Measurements from ENCODE around the gene ZNF513. TPM values are rescaled to one million over a fixed set of nuclear protein-coding genes. Genes with fewer than 3 reads are reported as not detected.
A peak's percentile ranks its signal among the peaks of the same experiment; 100 is the strongest.

The ZNF513 gene, protein sequence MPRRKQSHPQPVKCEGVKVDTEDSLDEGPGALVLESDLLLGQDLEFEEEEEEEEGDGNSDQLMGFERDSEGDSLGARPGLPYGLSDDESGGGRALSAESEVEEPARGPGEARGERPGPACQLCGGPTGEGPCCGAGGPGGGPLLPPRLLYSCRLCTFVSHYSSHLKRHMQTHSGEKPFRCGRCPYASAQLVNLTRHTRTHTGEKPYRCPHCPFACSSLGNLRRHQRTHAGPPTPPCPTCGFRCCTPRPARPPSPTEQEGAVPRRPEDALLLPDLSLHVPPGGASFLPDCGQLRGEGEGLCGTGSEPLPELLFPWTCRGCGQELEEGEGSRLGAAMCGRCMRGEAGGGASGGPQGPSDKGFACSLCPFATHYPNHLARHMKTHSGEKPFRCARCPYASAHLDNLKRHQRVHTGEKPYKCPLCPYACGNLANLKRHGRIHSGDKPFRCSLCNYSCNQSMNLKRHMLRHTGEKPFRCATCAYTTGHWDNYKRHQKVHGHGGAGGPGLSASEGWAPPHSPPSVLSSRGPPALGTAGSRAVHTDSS
- total RNA-seq (2021; ENCODE audit: unreplicated experiment), result 12.8 TPM
- 11.2 and 13.2 TPM in 2 replicates for polyA plus RNA-seq (2012)
- Bru-seq, nascent RNA, result percentile 63 among the genes with signal in this experiment
- percentile 65 among the genes with signal in this experiment for BruChase-seq, experiment 1, labeled RNA remaining after a 6-hour chase
- BruChase-seq, experiment 2, labeled RNA remaining after a 2-hour chase, result percentile 77 among the genes with signal in this experiment
- long read RNA-seq, transcript ZNF513-201 (4 exons, 2,139 nt), result major isoform, 19 of 36 reads
- long read RNA-seq, partial matches to known transcripts, result 6 of 36 reads
- long read RNA-seq, other reads (novel, unspliced or antisense), result 11 of 36 reads

DNA sequence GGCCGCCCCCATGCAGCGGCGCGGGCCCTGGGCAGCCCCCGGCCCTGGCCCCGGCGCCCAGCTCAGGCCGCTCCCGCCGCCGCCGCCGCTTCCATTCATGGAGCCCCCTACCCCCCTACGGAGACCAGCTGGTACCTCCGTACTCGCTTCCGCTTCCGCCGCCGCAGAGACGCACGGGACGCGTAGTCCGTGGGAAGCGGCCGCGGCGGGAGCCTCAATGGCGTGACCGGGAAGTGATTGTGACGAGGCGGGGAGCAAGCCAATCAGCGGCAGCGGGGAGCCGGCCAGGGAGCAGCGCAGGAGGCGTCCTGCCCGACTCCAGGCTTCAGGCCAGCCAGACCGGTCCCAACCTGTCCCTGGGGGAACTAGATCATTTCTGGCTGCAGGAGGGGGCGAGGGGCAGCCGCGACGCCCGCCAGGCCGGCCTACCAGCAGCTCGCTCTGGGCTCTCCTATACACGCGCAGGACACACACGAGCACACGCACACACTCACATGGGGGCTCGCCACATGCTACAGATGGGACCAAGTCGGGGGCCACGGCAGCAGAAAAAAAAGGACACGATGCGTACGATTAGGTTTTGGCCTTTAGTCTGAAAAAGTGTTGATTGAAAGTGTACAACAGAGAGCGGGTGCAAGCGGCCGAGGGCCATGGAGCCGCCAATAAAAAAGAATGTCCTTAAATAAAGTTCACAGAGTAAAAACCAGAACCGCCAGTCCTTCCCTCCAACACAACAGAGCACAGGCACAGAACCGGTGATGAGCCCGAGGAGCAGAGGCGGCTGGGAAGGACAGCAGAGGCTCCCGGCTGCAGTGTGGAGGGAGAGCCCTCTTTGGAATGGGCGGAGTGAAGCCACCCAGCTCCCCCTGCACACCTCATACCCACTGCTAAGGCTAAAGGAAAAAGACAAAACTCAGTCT, at the start of gene ZNF513:
Gene ZNF513, minus strand, starts transcription at position 109 of the 920 bp plus-strand sequence. CDS start 208 bp downstream, outside the sequence.
- DNase-seq (ENCODE audit: low read depth, low spot score) (peak; percentile 76), ATAC-seq (peak; percentile 89)
- no peaks in the 10 kb centered on the region for H3K9me3 ChIP-seq (ENCODE audit: control insufficient read depth in 1 of 2, insufficient read depth in 1 of 2, low read depth in 1 of 2, low read length in 2 of 2)
- H3K9ac ChIP-seq (ENCODE audit: low read length), result peak within 1 kb of the TSS; percentile 80
- peak within 1 kb of the TSS; percentile 99 for H3K4me2 ChIP-seq (ENCODE audit: low read length)
- H3K9me2 ChIP-seq (ENCODE audit: insufficient read depth), result no peaks in the 10 kb centered on the region
- H3K4me1 ChIP-seq (ENCODE audit: control insufficient read depth in 1 of 2, insufficient read depth in 2 of 2, low read length in 2 of 2), result peaks cover 3 to 27% of the 10 kb centered on the region in 2 experiments; a peak in 3 of 4 replicates
- peak within 1 kb of the TSS; percentile 67 for H3K27ac ChIP-seq (ENCODE audit: low read depth, low read length)
- ChIA-PET RAD21 (ENCODE audit: low non-redundant PET in 1 of 2, low total read pairs in 2 of 2, uncharacterized antibody in 2 of 2, unreplicated experiment in 2 of 2) (no interaction called here), CTCF (interaction anchor here (1.5 to 2.2 kb wide), 3 partner anchors 10 to 303 kb away, joined by 5 to 7 read pairs (median 6); partner anchors contain the start of gene EIF2B4), POLR2A (interaction anchor here (1.0 to 1.6 kb wide), 2 partner anchors 10 to 15 kb away, joined by 3 to 6 read pairs; partner anchors contain the start of gene SNX17)
- intact Hi-C loops (cut with micrococcal nuclease), result loop anchor here (1.0 kb wide), 1 partner anchor 11 kb away; the partner anchor contains the start of genes EIF2B4 and SNX17
- H3K36me3 ChIP-seq (ENCODE audit: control insufficient read depth in 1 of 2, insufficient read depth in 2 of 2, low read length in 2 of 2), result peaks cover 38 to 59% of the 10 kb centered on the region in 2 experiments; a peak in 3 of 4 replicates
- H4K20me1 ChIP-seq (ENCODE audit: insufficient read depth), result no peaks in the 10 kb centered on the region
- peak within 1 kb of the TSS; percentile 72 to 80 for H3K4me3 ChIP-seq (replicated peaks in 1 of 2; ENCODE audit: low read depth in 1 of 2, low read length in 2 of 2)
- H3K79me2 ChIP-seq (ENCODE audit: insufficient read depth, low read length), result peaks cover 28% of the 10 kb centered on the region
- H2AFZ ChIP-seq (ENCODE audit: low read depth, low read length, poor library complexity, severe bottlenecking), result no peak within 1 kb of the TSS
- BruUV-seq (replicated peaks), result no TSS peak
- no peaks in the 10 kb centered on the region for H3K27me3 ChIP-seq (ENCODE audit: insufficient read depth, low read length)
- TF ChIP-seq, protein P1, sequence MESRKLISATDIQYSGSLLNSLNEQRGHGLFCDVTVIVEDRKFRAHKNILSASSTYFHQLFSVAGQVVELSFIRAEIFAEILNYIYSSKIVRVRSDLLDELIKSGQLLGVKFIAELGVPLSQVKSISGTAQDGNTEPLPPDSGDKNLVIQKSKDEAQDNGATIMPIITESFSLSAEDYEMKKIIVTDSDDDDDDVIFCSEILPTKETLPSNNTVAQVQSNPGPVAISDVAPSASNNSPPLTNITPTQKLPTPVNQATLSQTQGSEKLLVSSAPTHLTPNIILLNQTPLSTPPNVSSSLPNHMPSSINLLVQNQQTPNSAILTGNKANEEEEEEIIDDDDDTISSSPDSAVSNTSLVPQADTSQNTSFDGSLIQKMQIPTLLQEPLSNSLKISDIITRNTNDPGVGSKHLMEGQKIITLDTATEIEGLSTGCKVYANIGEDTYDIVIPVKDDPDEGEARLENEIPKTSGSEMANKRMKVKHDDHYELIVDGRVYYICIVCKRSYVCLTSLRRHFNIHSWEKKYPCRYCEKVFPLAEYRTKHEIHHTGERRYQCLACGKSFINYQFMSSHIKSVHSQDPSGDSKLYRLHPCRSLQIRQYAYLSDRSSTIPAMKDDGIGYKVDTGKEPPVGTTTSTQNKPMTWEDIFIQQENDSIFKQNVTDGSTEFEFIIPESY (IDR thresholded peaks at IDR 0.05; ENCODE audit: extremely low read depth, insufficient replicate concordance, low read length), result peak; percentile 25
- TF ChIP-seq RAD21 (IDR thresholded peaks at IDR 0.05; ENCODE audit: low read depth) (no peak), ZFX (IDR thresholded peaks at IDR 0.05) (peak; percentile 2; the same call in 1 of the 2 replicates), TCF7L2 (IDR thresholded peaks at IDR 0.05; ENCODE audit: borderline replicate concordance, extremely low read depth, insufficient read depth, insufficient read length) (peak; percentile 92), EGR1 (IDR thresholded peaks at IDR 0.05; ENCODE audit: low read depth) (peak; percentile 68; the same call in 1 of the 2 replicates), CTCF (IDR thresholded peaks at IDR 0.05 in 2 of 3, conservative IDR thresholded peaks at IDR 0.05 in 1 of 3; ENCODE audit: borderline replicate concordance in 1 of 3, insufficient read depth in 1 of 3, low read depth in 2 of 3, low read length in 2 of 3) (no peak), POLR2AphosphoS5 (IDR thresholded peaks at IDR 0.05; ENCODE audit: low read depth, low read length) (peak; percentile 79), POLR2A (IDR thresholded peaks at IDR 0.05; ENCODE audit: borderline replicate concordance, extremely low read depth, insufficient read depth, insufficient read length) (no peak), EZH2 (IDR thresholded peaks at IDR 0.05) (no peak), YY1 (IDR thresholded peaks at IDR 0.05; ENCODE audit: extremely low read depth, insufficient replicate concordance, low read depth, low read length) (peak; percentile 79), EZH2phosphoT487 (IDR thresholded peaks at IDR 0.05; ENCODE audit: borderline replicate concordance) (no peak), SP1 (IDR thresholded peaks at IDR 0.05; ENCODE audit: low read depth) (peak; percentile 83)
- TF ChIP-seq, protein P2, sequence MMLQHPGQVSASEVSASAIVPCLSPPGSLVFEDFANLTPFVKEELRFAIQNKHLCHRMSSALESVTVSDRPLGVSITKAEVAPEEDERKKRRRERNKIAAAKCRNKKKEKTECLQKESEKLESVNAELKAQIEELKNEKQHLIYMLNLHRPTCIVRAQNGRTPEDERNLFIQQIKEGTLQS (IDR thresholded peaks at IDR 0.05), result no peak
